ENCODE results near the gene CASKIN2. TPM values are rescaled to one million over a fixed set of nuclear protein-coding genes. Genes with fewer than 3 reads are reported as not detected.
A peak's percentile ranks its signal among the peaks of the same experiment; 100 is the strongest.

CASKIN2 gene
- total and polyA plus RNA-seq, 2 experiments from 2014 or later = 1.9 to 6.2 TPM

GRCh38 chr17:75514919-75515495, 330 bp downstream of the CASKIN2 start:
- Histone ChIP-seq H3K79me2 (ENCODE audit: insufficient read depth) (0 out of 2 replicates have a peak, but pooled peaks cover 4% of the 10 kb centered on the region), H3K4me1 (ENCODE audit: insufficient read depth) (no peaks in the 10 kb centered on the region), H3K9me3 (ENCODE audit: low read depth) (no peaks in the 10 kb centered on the region), H3K4me2 (ENCODE audit: unreplicated experiment) (peak overlapping the region; percentile 90), H3K9me2 (ENCODE audit: insufficient read depth) (no peaks in the 10 kb centered on the region), H2AFZ (peak overlapping the region; percentile 96), H3K4me3 (peak overlapping the region; percentile 76), H4K20me1 (ENCODE audit: insufficient read depth) (no peaks in the 10 kb centered on the region), H3K27me3 (replicated peaks; ENCODE audit: insufficient read depth) (no peaks in the 10 kb centered on the region), H3K27ac (no peak overlapping the region), H3K36me3 (ENCODE audit: low read depth) (no peaks in the 10 kb centered on the region), H3F3A (ENCODE audit: insufficient read depth) (no peaks in the 10 kb centered on the region), H3K9ac (peak overlapping the region; percentile 72)
- TF ChIP-seq EZH2phosphoT487 (IDR thresholded peaks at IDR 0.05; ENCODE audit: insufficient read depth, low read depth) (no peak), EZH2 (IDR thresholded peaks at IDR 0.05; ENCODE audit: insufficient read depth, poor library complexity, severe bottlenecking) (no peak)
- in situ Hi-C loops (cut with MboI) = loop anchor here (10.0 kb wide), 1 partner anchor 90 kb away; no protein-coding TSS in a partner anchor
- DNase-seq = peak; percentile 43
- WGBS, 2 experiments (ENCODE audit: low coverage in 1 of 2, low lambda C conversion rate in 2 of 2, missing lambda C conversion rate in 2 of 2) = 0 to 1% methylated on average over 8 to 47 of the region's 50 CpGs

- WGBS, 2 experiments (ENCODE audit: low coverage in 1 of 2, low lambda C conversion rate in 2 of 2, missing lambda C conversion rate in 2 of 2) = 10 to 18% methylated on average over 14 to 15 of the region's 15 CpGs
- peak; percentile 40 for DNase-seq
- Histone ChIP-seq H3F3A (ENCODE audit: insufficient read depth) (no peaks in the 10 kb centered on the region), H3K4me3 (peak overlapping the region; percentile 76), H2AFZ (peak overlapping the region; percentile 96), H4K20me1 (ENCODE audit: insufficient read depth) (no peaks in the 10 kb centered on the region), H3K79me2 (ENCODE audit: insufficient read depth) (0 out of 2 replicates have a peak, but pooled peaks cover 4% of the 10 kb centered on the region), H3K9me3 (ENCODE audit: low read depth) (no peaks in the 10 kb centered on the region), H3K27ac (no peak overlapping the region), H3K4me1 (ENCODE audit: insufficient read depth) (no peaks in the 10 kb centered on the region), H3K36me3 (ENCODE audit: low read depth) (no peaks in the 10 kb centered on the region), H3K9ac (peak overlapping the region; percentile 72), H3K27me3 (replicated peaks; ENCODE audit: insufficient read depth) (no peaks in the 10 kb centered on the region), H3K4me2 (ENCODE audit: unreplicated experiment) (peak overlapping the region; percentile 90), H3K9me2 (ENCODE audit: insufficient read depth) (no peaks in the 10 kb centered on the region)
- TF ChIP-seq EZH2phosphoT487 (IDR thresholded peaks at IDR 0.05; ENCODE audit: insufficient read depth, low read depth) (no peak), EZH2 (IDR thresholded peaks at IDR 0.05; ENCODE audit: insufficient read depth, poor library complexity, severe bottlenecking) (no peak)
- in situ Hi-C loops (cut with MboI) = loop anchor here (10.0 kb wide), 1 partner anchor 90 kb away; no protein-coding TSS in a partner anchor
Observed at GRCh38 chr17:75514299-75514918, 928 bp downstream of the CASKIN2 start.

GRCh38 chr17:75513641-75514000, 1.7 kb downstream of the CASKIN2 start:
- Histone ChIP-seq H3K4me1 (ENCODE audit: insufficient read depth) (no peaks in the 10 kb centered on the region), H3K9me3 (ENCODE audit: low read depth) (no peaks in the 10 kb centered on the region), H3F3A (ENCODE audit: insufficient read depth) (no peaks in the 10 kb centered on the region), H3K27me3 (replicated peaks; ENCODE audit: insufficient read depth) (no peaks in the 10 kb centered on the region), H2AFZ (no peak overlapping the region), H3K4me3 (no peak overlapping the region), H4K20me1 (ENCODE audit: insufficient read depth) (no peaks in the 10 kb centered on the region), H3K36me3 (ENCODE audit: low read depth) (no peaks in the 10 kb centered on the region), H3K9me2 (ENCODE audit: insufficient read depth) (no peaks in the 10 kb centered on the region), H3K79me2 (ENCODE audit: insufficient read depth) (0 out of 2 replicates have a peak, but pooled peaks cover 4% of the 10 kb centered on the region), H3K4me2 (ENCODE audit: unreplicated experiment) (no peak overlapping the region), H3K27ac (no peak overlapping the region), H3K9ac (no peak overlapping the region)
- no peak for TF ChIP-seq EZH2 (IDR thresholded peaks at IDR 0.05; ENCODE audit: insufficient read depth, poor library complexity, severe bottlenecking)
- TF ChIP-seq EZH2phosphoT487 (IDR thresholded peaks at IDR 0.05; ENCODE audit: insufficient read depth, low read depth) = no peak
- in situ Hi-C loops (cut with MboI) = loop anchor here (10.0 kb wide), 1 partner anchor 89 kb away; no protein-coding TSS in a partner anchor
- 93 to 97% methylated on average over 17 of the region's 17 CpGs for WGBS, 2 experiments (ENCODE audit: low coverage in 1 of 2, low lambda C conversion rate in 2 of 2, missing lambda C conversion rate in 2 of 2)
- DNase-seq = no peak

GRCh38 chr17:75512926-75513640, 2.3 kb downstream of the CASKIN2 start:
- no peak overlapping the region for H3K4me3 ChIP-seq

More at GRCh38 chr17:75512926-75513640, 2.3 kb downstream of the CASKIN2 start:
- TF ChIP-seq EZH2phosphoT487 (IDR thresholded peaks at IDR 0.05; ENCODE audit: insufficient read depth, low read depth) = no peak
- no peak for TF ChIP-seq EZH2 (IDR thresholded peaks at IDR 0.05; ENCODE audit: insufficient read depth, poor library complexity, severe bottlenecking)
- no peak overlapping the region for H2AFZ ChIP-seq
- H3K27ac ChIP-seq = no peak overlapping the region
- H3F3A ChIP-seq (ENCODE audit: insufficient read depth) = no peaks in the 10 kb centered on the region
- in situ Hi-C loops (cut with MboI) = loop anchor here (10.0 kb wide), 1 partner anchor 88 kb away; no protein-coding TSS in a partner anchor
- DNase-seq = peak; percentile 50
- 0 out of 2 replicates have a peak, but pooled peaks cover 4% of the 10 kb centered on the region for H3K79me2 ChIP-seq (ENCODE audit: insufficient read depth)
- H3K27me3 ChIP-seq (replicated peaks; ENCODE audit: insufficient read depth) = no peaks in the 10 kb centered on the region
- no peak overlapping the region for H3K4me2 ChIP-seq (ENCODE audit: unreplicated experiment)
- H4K20me1 ChIP-seq (ENCODE audit: insufficient read depth) = no peaks in the 10 kb centered on the region
- no peaks in the 10 kb centered on the region for H3K9me2 ChIP-seq (ENCODE audit: insufficient read depth)
- H3K36me3 ChIP-seq (ENCODE audit: low read depth) = no peaks in the 10 kb centered on the region
- 52 to 53% methylated on average over 10 of the region's 10 CpGs for WGBS, 2 experiments (ENCODE audit: low coverage in 1 of 2, low lambda C conversion rate in 2 of 2, missing lambda C conversion rate in 2 of 2)
- no peaks in the 10 kb centered on the region for H3K9me3 ChIP-seq (ENCODE audit: low read depth)
- no peak overlapping the region for H3K9ac ChIP-seq
- no peaks in the 10 kb centered on the region for H3K4me1 ChIP-seq (ENCODE audit: insufficient read depth)
